Heart right ventricle (tissue), 16 donors: ENCODE measurements around the gene C2CD2. TPM values are rescaled to one million over a fixed set of nuclear protein-coding genes. Genes with fewer than 3 reads are reported as not detected.

Experiments used
- ATAC-seq, 8 donors: fragments of 200-7000 bp; cut with Tn5 transposase; one replicate each; pipeline ENCODE4 v1.9.1; 2020; ENCODE audit warnings: mild to moderate bottlenecking in 8 of 8, moderate library complexity in 8 of 8, moderate number of reproducible peaks in 1 of 8
- DNase-seq, 2 donors: peaks; one replicate each; pipeline ENCODE4 v3.0.0-alpha.2; 2020
- H3K27ac ChIP-seq, 10 donors: fragments of 200-600 bp; sonication (generic) in 2 of 10; one replicate each; pipeline versions ENCODE4 v1.5.0 to v1.8.0; 2020 to 2022; ENCODE audit warnings: mild to moderate bottlenecking in 3 of 10
- H3K27me3 ChIP-seq, 7 donors: fragments of 200-600 bp; one replicate each; pipeline ENCODE4 v1.8.0; 2021 to 2022; ENCODE audit warnings: mild to moderate bottlenecking in 2 of 7
- H3K36me3 ChIP-seq, 9 donors: fragments of 200-600 bp; sonication (generic) in 1 of 9; one replicate each; pipeline versions ENCODE4 v1.5.0 to v1.8.0; 2020 to 2022; ENCODE audit warnings: mild to moderate bottlenecking in 2 of 9
- H3K4me1 ChIP-seq, 9 donors: fragments of 200-600 bp; sonication (generic) in 1 of 9; one replicate each; pipeline versions ENCODE4 v1.5.0 to v1.8.0; 2020 to 2022; ENCODE audit warnings: mild to moderate bottlenecking in 4 of 9
- H3K4me3 ChIP-seq, 10 donors: fragments of 200-600 bp; sonication (generic) in 2 of 10; one replicate each; pipeline versions ENCODE4 v1.5.0 to v1.8.0; 2020 to 2022; ENCODE audit warnings: mild to moderate bottlenecking in 7 of 10, moderate library complexity in 2 of 10
- H3K9me3 ChIP-seq, 11 donors: fragments of 200-600 bp in 10 of 11; sonication (generic) in 2 of 11; one replicate each; pipeline versions ENCODE4 v1.5.0 to v1.8.0; 2013 to 2022; ENCODE audit warnings: mild to moderate bottlenecking in 2 of 11, control low read depth in 1 of 11, moderate library complexity in 1 of 11
- WGBS, 2 donors: extraction: QIAGEN DNeasy Blood & Tissue Kit; methylation state at CpG; one replicate each; pipeline ENCODE4 v1.1.7; 2013; ENCODE audit warnings: inconsistent platforms in 1 of 2; 5-methylcytosine and 5-hydroxymethylcytosine counted together
- intact Hi-C, 10 donors: fragments of 100-400 bp; cut with DNase I; formaldehyde crosslinking; loops; one replicate each; pipeline versions ENCODE4 v1.11.1 to v1.14.2; 2022
- polyA plus RNA-seq, 2 donors: library from polyadenylated mRNA; stranded (reverse); fragments of 200-250 nt; gene quantifications; one replicate each; pipeline ENCODE4 v1.2.3, GENCODE V29; 2013
- total RNA-seq, 10 donors: library from RNA; stranded (reverse); fragmentation: NEBNext Ultra II Directional in 3 of 10; extraction: Animal tissue kit (Norgen Biotek cat#: 25700) in 3 of 10; gene quantifications; one replicate each; pipeline versions ENCODE4 v1.2.1 to v1.2.4, GENCODE V29; 2021 to 2023
- TF ChIP-seq, protein P1 (sequence below), 9 donors: fragments of 200-600 bp; sonication (generic) in 2 of 9; IDR thresholded peaks; one replicate each; pipeline versions ENCODE4 v1.5.0 to v1.8.0; 2021 to 2022; ENCODE audit warnings: antibody characterized with exemption in 9 of 9, mild to moderate bottlenecking in 5 of 9, moderate library complexity in 1 of 9
- donor health status: Arrhythmogenic right ventricular cardiomyopathy.
- donor health status: ischemic (EF 13 %, LVEDD 7.1; RV severe dilation, severe dysfunction).
- donor health status: healthy with polysubstance abuse.
- donor health status: DM: no; HTN: yes; CAD: no.
- donor health status: DM: no; HTN: no; CAD: no.
- donor health status: ischemic (EF 25% LVEDD 6.9; RV normal size, moderate dysfunction).
- donor health status: ischemic (EF 25% LVEDD 5.7; RV mildly dilated, moderate dysfunction).
- donor health status: healthy.
- donor health status: DM: yes; HTN: yes; CAD: no.
- donor health status: Ischemic cardiomyopathy.
- donor health status: ischemic (EF 35%, LVEDD 5.7; RV mildly dilated, moderate dysfunction).
- donor health status: nonischemic (EF 11% LVEDD 7.7; RV severe dilation, severe dysfunction).
- donor health status: DM: yes; HTN: yes; CAD: no.
- donor health status: PGD.
- donor health status: ischemic (EF 29% LVEDD 5.4; RV normal size, mild dysfunction).
- donor health status: nonischemic (EF 23%, LVEDD 6.1; RV moderate dilation, normal function).

The C2CD2 gene
- total and polyA plus RNA-seq, 12 donors: 4.5 to 11.1 (median 6.6) TPM

DNA sequence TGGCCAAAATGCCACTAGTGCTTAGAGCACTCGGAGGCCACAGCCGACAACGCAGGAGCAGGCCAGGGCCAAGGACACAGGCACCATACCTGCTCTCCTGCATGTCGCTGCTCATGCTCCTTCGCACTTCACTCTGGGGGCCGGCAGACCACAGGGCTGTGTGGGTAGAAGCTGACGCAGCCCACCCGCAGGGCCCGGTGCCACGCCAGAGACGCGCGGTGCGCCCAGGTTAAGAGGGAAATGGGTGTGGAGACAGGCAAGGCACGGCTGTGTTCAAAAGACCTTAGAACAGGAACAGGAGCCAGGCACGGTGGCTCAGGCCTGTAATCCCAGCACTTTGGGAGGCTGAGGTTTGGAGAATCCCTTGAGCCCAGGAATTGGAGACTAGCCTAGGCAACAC is 61.1 kb downstream of the C2CD2 start:
- H3K36me3 ChIP-seq: peaks cover 0 to 84% (median 0%) of the 10 kb centered on the region in 9 donors
- 93 to 96% methylated on average over 16 of the region's 16 CpGs for WGBS, 2 donors
- DNase-seq (no peak), ATAC-seq (no peak)
- TF ChIP-seq, protein P1, sequence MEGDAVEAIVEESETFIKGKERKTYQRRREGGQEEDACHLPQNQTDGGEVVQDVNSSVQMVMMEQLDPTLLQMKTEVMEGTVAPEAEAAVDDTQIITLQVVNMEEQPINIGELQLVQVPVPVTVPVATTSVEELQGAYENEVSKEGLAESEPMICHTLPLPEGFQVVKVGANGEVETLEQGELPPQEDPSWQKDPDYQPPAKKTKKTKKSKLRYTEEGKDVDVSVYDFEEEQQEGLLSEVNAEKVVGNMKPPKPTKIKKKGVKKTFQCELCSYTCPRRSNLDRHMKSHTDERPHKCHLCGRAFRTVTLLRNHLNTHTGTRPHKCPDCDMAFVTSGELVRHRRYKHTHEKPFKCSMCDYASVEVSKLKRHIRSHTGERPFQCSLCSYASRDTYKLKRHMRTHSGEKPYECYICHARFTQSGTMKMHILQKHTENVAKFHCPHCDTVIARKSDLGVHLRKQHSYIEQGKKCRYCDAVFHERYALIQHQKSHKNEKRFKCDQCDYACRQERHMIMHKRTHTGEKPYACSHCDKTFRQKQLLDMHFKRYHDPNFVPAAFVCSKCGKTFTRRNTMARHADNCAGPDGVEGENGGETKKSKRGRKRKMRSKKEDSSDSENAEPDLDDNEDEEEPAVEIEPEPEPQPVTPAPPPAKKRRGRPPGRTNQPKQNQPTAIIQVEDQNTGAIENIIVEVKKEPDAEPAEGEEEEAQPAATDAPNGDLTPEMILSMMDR (IDR thresholded peaks at IDR 0.05): no peak
- intact Hi-C loops: no loop called here
- H3K9me3 ChIP-seq: no peaks in the 10 kb centered on the region
- H3K27ac ChIP-seq: no peak overlapping the region
- no peaks in the 10 kb centered on the region for H3K4me1 ChIP-seq
- H3K27me3 ChIP-seq: no peaks in the 10 kb centered on the region
- H3K4me3 ChIP-seq: no peak overlapping the region

DNA sequence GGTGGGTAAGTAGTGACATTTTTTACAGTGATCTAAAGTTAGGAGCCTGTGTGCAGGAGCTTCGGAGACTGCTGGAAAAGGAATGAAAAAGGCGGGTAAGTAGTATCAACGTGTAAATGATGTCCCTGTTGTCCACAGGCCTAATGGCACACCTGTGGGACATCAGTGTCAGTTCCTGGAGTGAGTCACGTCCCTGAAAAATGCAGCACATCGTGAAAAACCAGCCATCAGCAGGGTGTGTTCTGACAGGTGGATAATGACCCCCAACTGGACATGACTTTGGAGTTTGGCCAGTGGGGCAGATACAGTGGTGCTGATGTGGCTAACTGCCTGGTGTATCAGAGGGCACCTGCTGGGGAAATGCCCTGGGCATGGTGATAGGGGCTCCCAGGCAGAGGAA is 62.7 kb downstream of the C2CD2 start:
- no peaks in the 10 kb centered on the region for H3K9me3 ChIP-seq
- H3K27me3 ChIP-seq: no peaks in the 10 kb centered on the region
- no peak for ATAC-seq
- 86 to 90% methylated on average over 5 of the region's 5 CpGs for WGBS, 2 donors
- no peak overlapping the region for H3K4me3 ChIP-seq
- TF ChIP-seq, protein P1 (IDR thresholded peaks at IDR 0.05): no peak
- no peaks in the 10 kb centered on the region for H3K4me1 ChIP-seq
- no peak for DNase-seq
- H3K27ac ChIP-seq: no peak overlapping the region
- intact Hi-C loops: no loop called here
- peaks cover 0 to 74% (median 0%) of the 10 kb centered on the region in 9 donors for H3K36me3 ChIP-seq

DNA sequence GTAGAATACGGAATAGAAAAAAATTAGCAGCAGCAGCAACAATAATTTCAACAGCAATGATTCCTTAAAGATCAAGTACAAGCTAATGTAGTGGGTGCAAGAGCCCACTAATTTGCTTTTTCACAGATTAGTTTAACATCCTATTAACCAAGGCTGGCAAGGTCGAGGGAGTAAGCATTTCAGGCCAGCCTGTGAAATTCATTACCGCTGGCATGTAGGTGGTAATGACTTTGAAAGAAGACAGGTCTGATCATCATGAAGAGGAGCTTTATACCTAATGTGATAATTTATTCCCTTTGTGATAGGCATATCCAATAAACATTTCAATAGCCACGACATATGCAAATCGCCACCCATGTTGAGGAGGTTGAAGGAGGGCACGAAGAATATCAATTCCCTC is 63.5 kb downstream of the C2CD2 start:
- H3K9me3 ChIP-seq: no peaks in the 10 kb centered on the region
- no peak overlapping the region for H3K27ac ChIP-seq
- intact Hi-C loops: no loop called here
- WGBS, 2 donors: 75 to 94% methylated on average over 6 of the region's 6 CpGs
- H3K4me3 ChIP-seq: no peak overlapping the region
- H3K27me3 ChIP-seq: no peaks in the 10 kb centered on the region
- ATAC-seq (no peak), DNase-seq (no peak)
- TF ChIP-seq, protein P1 (IDR thresholded peaks at IDR 0.05): no peak
- no peaks in the 10 kb centered on the region for H3K4me1 ChIP-seq
- H3K36me3 ChIP-seq: peaks cover 0 to 66% (median 0%) of the 10 kb centered on the region in 9 donors

DNA sequence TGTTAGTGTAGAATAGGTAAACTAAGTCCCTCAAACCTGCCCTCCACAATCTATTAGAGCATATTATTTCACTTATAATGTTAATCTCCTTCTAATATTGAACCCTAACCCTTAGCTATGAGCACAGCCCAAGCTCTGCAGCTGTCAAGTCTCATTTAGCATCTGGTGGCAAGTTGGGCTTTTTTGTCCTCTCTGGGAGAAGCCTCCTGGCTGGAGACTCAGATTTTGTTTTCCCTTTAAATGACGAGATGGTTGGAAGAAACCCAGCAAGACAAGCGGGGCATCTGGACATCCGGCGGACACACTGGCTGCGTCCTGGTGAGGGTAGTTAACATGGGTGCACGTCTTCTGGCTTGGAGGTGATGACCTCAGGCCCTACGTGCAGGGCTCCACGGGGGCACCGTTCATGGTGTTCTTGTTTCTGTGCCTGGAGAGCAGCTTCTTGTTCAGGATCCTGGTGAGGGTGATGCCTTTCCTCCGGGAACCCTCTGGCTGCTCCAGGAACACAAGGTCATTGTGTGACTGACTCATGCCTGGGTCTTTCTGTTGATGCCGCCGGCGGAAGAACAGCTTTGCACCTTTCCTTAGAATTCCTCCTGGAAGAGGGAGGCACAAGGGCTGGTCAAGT is 65.0 kb downstream of the C2CD2 start:
- Histone ChIP-seq H3K36me3 (peaks cover 0 to 52% (median 0%) of the 10 kb centered on the region in 9 donors), H3K9me3 (no peaks in the 10 kb centered on the region), H3K4me3 (no peak overlapping the region), H3K4me1 (no peaks in the 10 kb centered on the region), H3K27ac (peak overlapping the region in 6 of 10 donors; percentile 12 to 33 (median 20)), H3K27me3 (no peaks in the 10 kb centered on the region)
- intact Hi-C loops: loop anchor here in 1 of 10 donors (10.0 kb wide), 1 partner anchor 66 kb away; the partner anchor contains the start of gene C2CD2
- no peak for DNase-seq
- 75 to 83% methylated on average over 13 of the region's 13 CpGs for WGBS, 2 donors
- peak in 5 of 8 donors; percentile 5 to 66 (median 42) for ATAC-seq
- TF ChIP-seq, protein P1 (IDR thresholded peaks at IDR 0.05): no peak
